ENCODE measurements around the gene FANCD2. TPM values are rescaled to one million over a fixed set of nuclear protein-coding genes. Genes with fewer than 3 reads are reported as not detected.

The FANCD2 gene
- polyA plus RNA-seq, 3 donors = 1.3 to 11.6 (median 2.4) TPM

GRCh38 chr3:9976721-9977709 is 49.2 kb upstream of the FANCD2 start:
- peaks cover 8% of the 10 kb centered on the region for H4K20me1 ChIP-seq (ENCODE audit: insufficient read depth, low read length)
- TF ChIP-seq CTCF (IDR thresholded peaks at IDR 0.05) = no peak
- H2AFZ ChIP-seq (ENCODE audit: insufficient read depth, low read depth, low read length, poor library complexity, severe bottlenecking) = no peak overlapping the region
- H3K4me2 ChIP-seq (replicated peaks; ENCODE audit: extremely low read depth, low read length, poor library complexity, severe bottlenecking) = peak overlapping the region; percentile 14
- DNase-seq = peak; percentile 89 to 97 (median 96)
- no peaks in the 10 kb centered on the region for H3K9me3 Mint-ChIP-seq
- peaks cover 33 to 69% of the 10 kb centered on the region in 2 donors for H3K36me3 ChIP-seq (replicated peaks in 1 of 2; ENCODE audit: control insufficient read depth in 1 of 2, insufficient read depth in 2 of 2, low read length in 2 of 2)
- H3K4me3 ChIP-seq (replicated peaks in 1 of 3; ENCODE audit: low read depth in 2 of 3, low read length in 3 of 3) = peak overlapping the region in 1 of 3 experiments; percentile 1
- 17% methylated on average over 2 of the region's 7 CpGs for WGBS (ENCODE audit: insufficient coverage)
- peaks cover 49 to 83% of the 10 kb centered on the region in 2 donors for H3K36me3 Mint-ChIP-seq
- peak overlapping the region; percentile 65 to 81 for H3K27ac ChIP-seq (ENCODE audit: low read depth in 1 of 2, low read length in 2 of 2)
- H3K9ac ChIP-seq (ENCODE audit: insufficient read depth, low read length, poor library complexity, severe bottlenecking) = peak overlapping the region; percentile 6
- peaks cover 35 to 44% of the 10 kb centered on the region in 2 donors for H3K4me1 ChIP-seq (ENCODE audit: control insufficient read depth in 1 of 2, insufficient read depth in 2 of 2, low read length in 2 of 2)
- peak overlapping the region; percentile 89 to 98 (median 97) for H3K27ac Mint-ChIP-seq
- H3K27me3 Mint-ChIP-seq (ENCODE audit: low read depth in 3 of 3) = no peaks in the 10 kb centered on the region
- no peaks in the 10 kb centered on the region for H3K27me3 ChIP-seq (ENCODE audit: control insufficient read depth in 2 of 2, insufficient read depth in 2 of 2, low read length in 2 of 2)
- H3K4me1 Mint-ChIP-seq = peaks cover 38% of the 10 kb centered on the region
- H3K9me3 ChIP-seq (replicated peaks in 1 of 2; ENCODE audit: control insufficient read depth in 1 of 2, insufficient read depth in 1 of 2, low read length in 2 of 2) = no peaks in the 10 kb centered on the region
- H3K79me2 ChIP-seq (ENCODE audit: insufficient read depth, low read length) = peaks cover 40% of the 10 kb centered on the region
- H3K4me3 Mint-ChIP-seq = peak overlapping the region; percentile 1 to 26
- intact Hi-C loops (cut with micrococcal nuclease) = loop anchor here (5.0 to 10.0 kb wide), 2 partner anchors 48 to 50 kb away; partner anchors contain the start of gene FANCD2 (in 2 of the 2)

- Histone ChIP-seq H3K9me3 (replicated peaks in 1 of 2; ENCODE audit: control insufficient read depth in 1 of 2, insufficient read depth in 1 of 2, low read length in 2 of 2) (no peaks in the 10 kb centered on the region), H3K79me2 (ENCODE audit: insufficient read depth, low read length) (peaks cover 56% of the 10 kb centered on the region), H3K36me3 (replicated peaks in 1 of 2; ENCODE audit: control insufficient read depth in 1 of 2, insufficient read depth in 2 of 2, low read length in 2 of 2) (peaks cover 27 to 66% of the 10 kb centered on the region in 2 donors), H4K20me1 (ENCODE audit: insufficient read depth, low read length) (peaks cover 14% of the 10 kb centered on the region), H3K4me3 (replicated peaks in 1 of 3; ENCODE audit: low read depth in 2 of 3, low read length in 3 of 3) (no peak overlapping the region), H3K27me3 (ENCODE audit: control insufficient read depth in 2 of 2, insufficient read depth in 2 of 2, low read length in 2 of 2) (no peaks in the 10 kb centered on the region), H3K4me1 (ENCODE audit: control insufficient read depth in 1 of 2, insufficient read depth in 2 of 2, low read length in 2 of 2) (peaks cover 35 to 44% of the 10 kb centered on the region in 2 donors), H3K9ac (ENCODE audit: insufficient read depth, low read length, poor library complexity, severe bottlenecking) (no peak overlapping the region), H2AFZ (ENCODE audit: insufficient read depth, low read depth, low read length, poor library complexity, severe bottlenecking) (no peak overlapping the region), H3K4me2 (replicated peaks; ENCODE audit: extremely low read depth, low read length, poor library complexity, severe bottlenecking) (no peak overlapping the region), H3K27ac (ENCODE audit: low read depth in 1 of 2, low read length in 2 of 2) (peak overlapping the region; percentile 65 to 78)
- no peak for TF ChIP-seq CTCF (IDR thresholded peaks at IDR 0.05)
- Mint-ChIP-seq H3K9me3 (no peaks in the 10 kb centered on the region), H3K27ac (peak overlapping the region; percentile 39 to 92 (median 81)), H3K4me1 (peaks cover 41% of the 10 kb centered on the region), H3K27me3 (ENCODE audit: low read depth in 3 of 3) (no peaks in the 10 kb centered on the region), H3K4me3 (no peak overlapping the region), H3K36me3 (peaks cover 35 to 71% of the 10 kb centered on the region in 2 donors)
- intact Hi-C loops (cut with micrococcal nuclease) = loop anchor here (5.0 to 10.0 kb wide), 2 partner anchors 46 to 48 kb away; partner anchors contain the start of gene FANCD2 (in 2 of the 2)
- WGBS (ENCODE audit: insufficient coverage) = 96% methylated on average over 3 of the region's 8 CpGs
- DNase-seq = no peak
These were observed 47.4 kb upstream of the FANCD2 start for GRCh38 chr3:9978710-9979305.
